Neural cell (in vitro differentiated cells): Measurements from ENCODE around the gene SERPINA9.

Experiments used
- CTCF ChIP-seq: fragments of 450-650 bp; IDR thresholded peaks from 2 replicates; pipeline ENCODE4 v1.5.1; 2014; ENCODE audit warnings: antibody characterized with exemption, mild to moderate bottlenecking, moderate library complexity; ENCODE audit not compliant: poor library complexity, severe bottlenecking
- RAD21 ChIP-seq: fragments of 450-650 bp; conservative IDR thresholded peaks from 2 replicates; pipeline ENCODE4 v1.6.1; 2014; ENCODE audit warnings: antibody characterized with exemption, mild to moderate bottlenecking, moderate library complexity
- REST ChIP-seq: IDR thresholded peaks from 2 replicates; pipeline ENCODE4 v1.6.1; 2012; ENCODE audit warnings: borderline replicate concordance
- SMC3 ChIP-seq: fragments of 450-650 bp; conservative IDR thresholded peaks from 2 replicates; pipeline ENCODE4 v1.6.1; 2014; ENCODE audit warnings: antibody characterized with exemption, mild to moderate bottlenecking, moderate library complexity; ENCODE audit not compliant: poor library complexity
- TAF1 ChIP-seq: IDR thresholded peaks from 2 replicates; pipeline ENCODE4 v1.6.1; 2012; ENCODE audit warnings: low read depth

GRCh38 chr14:94474581-94475031 lies 1.4 kb downstream of the SERPINA9 start:
- no peak for TF ChIP-seq REST
- TF ChIP-seq RAD21, result no peak
- no peak for TF ChIP-seq TAF1
- TF ChIP-seq CTCF, result no peak
- TF ChIP-seq SMC3, result no peak
